Inflammatory macrophage (primary cell): ENCODE data around the gene FDXR.

ENCODE experiments used
- DNase-seq, 2 donors: peaks; one replicate each; pipeline ENCODE4 v3.0.0-alpha.2; 2020 to 2022

Gene FDXR

DNA sequence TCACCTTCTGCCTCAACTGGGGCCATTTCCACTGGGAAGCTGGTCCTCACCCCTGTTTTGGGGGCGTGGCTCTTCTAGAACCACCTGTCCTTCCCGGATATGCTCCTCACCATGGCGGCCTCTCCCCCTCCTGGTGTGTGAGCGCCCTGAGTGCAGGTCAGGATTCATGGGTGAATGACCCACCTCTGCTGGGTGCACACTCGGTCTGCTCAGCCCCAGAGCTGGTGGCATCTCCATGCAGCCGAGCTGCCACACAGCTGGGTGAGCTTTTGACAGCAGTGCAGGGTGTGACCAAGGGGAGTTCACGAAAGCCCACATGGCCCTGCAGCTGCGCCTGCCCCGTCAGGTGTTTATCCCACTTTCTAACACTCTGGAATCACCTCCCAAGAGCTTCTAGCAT is 40.4 kb downstream of the FDXR start:
- DNase-seq: no peak

DNA sequence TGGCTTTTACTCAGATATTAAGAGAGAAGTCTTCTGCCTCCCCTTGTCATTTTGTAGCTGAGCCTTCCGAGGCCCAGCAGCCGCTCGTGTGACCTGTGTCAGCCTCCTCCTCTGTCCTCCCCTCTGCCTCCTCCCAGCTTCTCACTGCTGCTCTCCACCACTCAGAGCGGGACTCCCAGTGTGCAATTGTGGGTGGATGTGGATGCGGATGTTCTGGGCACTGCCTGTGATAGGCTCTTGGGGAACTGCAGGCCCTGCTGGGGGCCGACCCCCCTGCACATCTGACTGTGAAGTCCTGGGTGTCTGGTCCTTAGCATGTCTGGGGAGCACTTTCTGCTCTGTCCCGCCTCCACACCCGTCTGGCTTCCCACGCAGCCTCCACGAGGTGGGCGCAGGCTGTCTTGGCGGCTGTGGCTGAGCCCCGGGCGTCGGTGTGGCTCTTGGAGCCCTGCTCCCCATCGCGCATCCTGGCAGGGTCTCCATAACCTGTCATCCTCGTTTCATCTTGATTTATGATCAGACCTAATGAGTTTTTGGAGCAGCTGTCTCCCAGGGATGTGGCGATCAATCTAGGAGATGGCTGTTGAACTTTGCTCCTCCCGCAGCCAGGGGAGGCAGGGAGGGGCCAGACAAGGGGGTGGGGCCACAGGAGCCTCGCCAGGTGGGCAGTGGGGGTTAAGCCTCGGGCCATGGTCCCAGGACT is 41.2 kb downstream of the FDXR start:
- DNase-seq: no peak

GRCh38 chr17:74830861-74831260 is 41.9 kb downstream of the FDXR start:
- no peak for DNase-seq

DNA sequence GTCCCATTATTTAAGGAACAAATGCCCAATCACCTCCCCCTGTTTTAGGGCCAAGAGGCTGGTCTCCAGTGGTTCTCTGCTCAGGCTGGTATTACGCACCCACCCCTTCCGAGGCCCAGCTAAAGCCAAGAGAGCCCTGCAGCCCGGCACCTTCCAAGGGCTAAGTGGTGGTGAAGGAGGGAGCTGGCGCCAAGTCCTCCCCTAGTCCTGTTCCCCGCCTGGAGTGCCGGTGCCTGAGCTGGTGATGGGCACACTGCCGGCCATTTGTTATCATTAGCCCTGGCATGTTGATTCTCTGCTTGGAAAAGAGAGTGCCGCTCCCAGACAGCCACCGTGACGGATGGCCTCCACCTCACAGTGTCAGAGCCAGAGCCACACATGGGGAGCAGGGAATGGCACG is 45.0 kb downstream of the FDXR start:
- no peak for DNase-seq

DNA sequence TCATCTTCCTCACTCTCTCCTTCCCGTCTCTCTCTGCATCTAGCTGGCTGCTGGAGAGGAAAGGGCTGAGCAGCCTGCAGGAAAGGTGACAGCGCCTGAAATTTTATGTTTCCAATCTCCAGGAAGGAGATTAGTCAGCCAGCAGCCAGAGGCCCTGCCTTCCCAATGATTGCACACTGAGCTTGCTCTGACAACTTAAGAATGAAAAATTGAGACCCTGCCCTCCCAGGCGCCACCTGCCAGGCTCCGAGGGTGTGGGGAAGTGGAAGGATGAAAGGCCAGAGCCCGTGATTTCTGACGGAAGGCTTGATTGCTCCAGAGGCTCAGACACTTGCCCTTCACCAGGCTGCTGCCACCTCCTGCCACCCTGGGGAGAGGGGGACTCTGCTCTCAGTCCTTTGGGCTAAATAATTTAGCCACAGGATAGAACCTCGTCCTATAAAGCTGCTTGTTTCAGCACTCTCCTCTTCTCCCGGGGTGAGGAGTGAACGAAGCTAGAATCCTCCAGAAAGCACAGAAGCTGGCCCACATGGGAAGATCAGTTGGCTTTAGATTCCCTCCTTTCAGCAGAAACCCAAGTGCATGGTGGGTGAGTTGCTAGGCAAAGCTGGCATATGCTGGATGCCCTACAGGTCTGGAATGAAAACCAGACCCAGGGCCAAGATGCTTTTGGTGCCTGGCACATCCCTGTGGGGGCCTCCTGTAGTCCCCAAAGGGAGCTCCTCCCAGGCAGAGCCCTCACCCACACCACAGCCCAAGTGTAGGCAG is 46.7 kb downstream of the FDXR start:
- DNase-seq: no peak

DNA sequence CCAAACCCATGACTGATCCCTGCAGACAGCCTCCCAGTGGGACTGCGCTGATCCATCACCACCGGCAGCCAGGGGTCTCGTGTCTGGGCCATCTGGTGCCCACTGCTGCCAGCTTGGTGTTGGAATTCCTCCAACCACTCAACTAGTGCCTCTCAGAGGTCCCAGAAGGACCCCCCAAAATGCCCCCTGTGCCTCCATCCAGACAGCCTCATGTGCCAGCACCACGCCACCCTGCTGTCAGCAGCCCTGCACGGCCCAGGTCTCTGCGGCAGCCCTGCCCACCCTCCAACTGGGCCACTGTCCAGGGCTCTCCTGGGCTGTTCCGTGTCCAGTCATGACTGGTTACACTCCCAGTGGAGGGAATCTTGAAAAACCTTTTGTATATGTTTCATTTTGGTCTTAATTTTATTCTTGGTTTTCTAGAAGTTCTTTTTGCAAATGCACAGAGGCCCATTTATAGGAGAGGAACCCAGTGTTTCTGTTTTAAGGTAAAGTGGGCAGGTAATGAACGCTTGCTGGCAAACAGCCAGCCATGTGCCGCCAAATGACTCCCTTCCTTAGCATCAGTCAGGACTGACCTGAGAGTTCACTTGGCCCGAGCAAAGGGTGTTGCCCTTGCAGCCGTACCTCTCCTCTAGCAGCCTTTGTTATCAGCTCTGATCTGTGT is 47.7 kb downstream of the FDXR start:
- DNase-seq: no peak

GRCh38 chr17:74822939-74823367 is 49.8 kb downstream of the FDXR start:
- no peak for DNase-seq

GRCh38 chr17:74822335-74822938 is 50.4 kb downstream of the FDXR start:
- DNase-seq: no peak

- no peak for DNase-seq
Measured at GRCh38 chr17:74821655-74822334, 51.0 kb downstream of the FDXR start.

GRCh38 chr17:74819801-74820436 is 52.9 kb downstream of the FDXR start:
- no peak for DNase-seq

DNA sequence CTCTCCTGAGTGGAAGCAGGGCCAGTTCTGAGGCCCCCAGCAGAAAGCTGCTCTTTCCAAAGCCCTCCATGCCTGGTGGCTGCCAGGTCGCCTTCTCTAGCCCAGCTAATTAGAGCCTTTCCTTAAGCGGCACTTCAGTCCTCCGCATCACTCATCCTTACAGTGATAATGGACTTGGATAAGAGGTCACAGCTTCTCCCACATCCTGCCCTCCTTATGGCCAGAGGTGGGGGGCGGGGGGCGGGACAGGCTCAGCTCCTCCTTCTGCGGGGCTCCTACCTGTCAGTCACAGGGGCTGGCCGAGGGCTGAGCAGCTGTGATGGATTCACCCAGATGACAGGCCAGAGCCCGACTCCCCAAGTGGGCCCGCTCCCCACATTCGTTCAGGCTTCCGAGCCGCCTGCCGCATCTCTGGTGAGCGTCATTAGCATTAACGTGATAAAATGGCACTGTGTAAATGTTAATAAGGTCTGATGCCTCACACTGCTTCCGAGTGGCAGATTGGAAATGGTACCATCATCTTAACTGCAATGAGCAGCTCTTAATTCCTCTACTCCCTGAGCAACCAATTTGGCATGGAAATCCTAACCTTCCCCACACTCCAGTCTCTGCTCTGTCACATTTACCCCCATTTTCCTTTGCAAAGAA is 54.4 kb downstream of the FDXR start:
- DNase-seq: no peak

DNA sequence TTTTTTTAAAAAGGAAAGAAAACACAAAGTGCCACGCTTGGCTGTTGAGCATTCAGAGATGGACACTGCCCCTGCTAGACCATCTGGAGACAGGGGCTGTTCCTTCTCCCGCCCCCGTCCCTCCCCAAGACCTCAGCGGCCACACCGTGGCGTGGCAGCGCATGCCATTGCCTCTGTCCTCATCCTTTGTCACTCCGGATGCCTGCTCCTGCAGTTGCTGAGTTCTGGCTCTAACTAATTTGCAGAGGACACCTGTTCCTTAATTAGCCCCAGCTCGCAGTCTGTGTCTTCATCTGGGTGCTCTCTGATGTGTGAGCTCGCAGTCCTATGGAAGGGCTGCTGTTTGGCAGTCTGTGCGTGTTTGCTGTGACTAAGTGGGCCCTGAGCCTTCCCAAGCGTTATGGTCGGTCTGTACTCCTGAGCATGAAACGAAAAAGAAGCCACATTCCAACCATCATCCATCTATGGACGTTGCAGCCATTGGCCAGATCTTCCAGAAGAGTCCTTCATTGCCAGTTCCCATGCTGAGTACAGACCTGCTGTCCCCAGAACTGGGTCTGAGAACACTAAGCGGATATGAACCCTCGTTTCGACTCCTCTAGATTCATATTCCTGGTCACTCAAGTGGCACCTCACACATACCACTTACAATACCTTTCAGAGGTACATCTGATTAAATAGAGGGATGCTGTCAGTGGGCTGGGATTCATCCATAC is 55.7 kb downstream of the FDXR start:
- DNase-seq: no peak

GRCh38 chr17:74815550-74816370 is 57.0 kb downstream of the FDXR start:
- no peak for DNase-seq

GRCh38 chr17:74815067-74815466 is 57.7 kb downstream of the FDXR start:
- no peak for DNase-seq

GRCh38 chr17:74814453-74814852 is 58.3 kb downstream of the FDXR start:
- DNase-seq: no peak
